HG03103 (cell line): ENCODE data around the gene ZNF780B.
"Not testable (repeated sequence)": the region's sequence is repeated elsewhere in the genome, so short reads cannot be mapped to it uniquely, and the experiment has no call there.

Experiments used
- ATAC-seq: cut with Tn5 transposase; IDR thresholded peaks from one replicate; pipeline ENCODE4 v1.9.1; 2021; ENCODE audit warnings: low read depth; ENCODE audit not compliant: unreplicated experiment

ZNF780B gene

DNA sequence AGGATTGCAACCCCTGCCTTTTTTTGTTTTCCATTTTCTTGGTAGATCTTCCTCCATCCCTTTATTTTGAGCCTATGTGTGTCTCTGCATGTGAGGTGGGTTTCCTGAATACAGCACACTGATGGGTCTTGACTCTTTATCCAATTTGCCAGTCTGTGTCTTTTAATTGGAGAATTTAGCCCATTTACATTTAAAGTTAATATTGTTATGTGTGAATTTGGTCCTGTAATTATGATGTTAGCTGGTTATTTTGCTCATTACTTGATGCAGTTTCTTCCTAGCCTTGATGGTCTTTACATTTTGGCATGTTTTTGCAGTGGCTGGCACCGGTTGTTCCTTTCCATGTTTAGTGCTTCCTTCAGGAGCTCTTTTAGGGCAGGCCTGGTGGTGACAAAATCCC lies 14.3 kb downstream of the ZNF780B start:
- ATAC-seq, result not testable (repeated sequence)

DNA sequence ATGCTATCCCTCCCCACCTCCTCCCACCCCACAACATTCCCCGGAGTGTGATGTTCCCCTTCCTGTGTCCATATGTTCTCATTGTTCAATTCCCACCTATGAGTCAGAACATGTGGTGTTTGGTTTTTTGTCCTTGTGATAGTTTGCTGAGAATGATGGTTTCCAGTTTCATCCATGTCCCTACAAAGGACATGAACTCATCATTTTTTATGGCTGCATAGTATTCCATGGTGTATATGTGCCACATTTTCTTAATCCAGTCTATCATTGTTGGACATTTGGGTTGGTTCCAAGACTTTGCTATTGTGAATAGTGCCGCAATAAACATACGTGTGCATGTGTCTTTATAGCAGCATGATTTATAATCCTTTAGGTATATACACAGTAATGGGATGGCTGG lies 18.0 kb downstream of the ZNF780B start:
- ATAC-seq, result not testable (repeated sequence)

DNA sequence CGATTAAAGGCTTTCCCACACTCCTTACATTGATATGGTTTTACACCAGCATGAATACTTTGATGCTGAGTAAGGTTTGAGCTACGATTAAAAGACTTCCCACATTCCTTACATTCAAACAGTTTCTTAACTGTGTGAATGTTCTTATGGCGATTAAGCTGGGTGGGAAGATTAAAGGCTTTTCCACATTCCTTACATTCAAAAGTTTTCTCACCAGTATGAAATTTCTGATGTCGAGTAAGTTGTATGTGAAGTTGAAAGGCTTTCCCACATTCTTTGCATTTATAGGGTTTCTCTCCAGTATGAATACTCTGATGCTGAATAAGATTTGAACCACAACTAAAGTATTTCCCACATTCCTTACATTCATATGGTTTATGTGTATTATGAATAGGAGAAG lies 20.0 kb downstream of the ZNF780B start:
- no peak for ATAC-seq

DNA sequence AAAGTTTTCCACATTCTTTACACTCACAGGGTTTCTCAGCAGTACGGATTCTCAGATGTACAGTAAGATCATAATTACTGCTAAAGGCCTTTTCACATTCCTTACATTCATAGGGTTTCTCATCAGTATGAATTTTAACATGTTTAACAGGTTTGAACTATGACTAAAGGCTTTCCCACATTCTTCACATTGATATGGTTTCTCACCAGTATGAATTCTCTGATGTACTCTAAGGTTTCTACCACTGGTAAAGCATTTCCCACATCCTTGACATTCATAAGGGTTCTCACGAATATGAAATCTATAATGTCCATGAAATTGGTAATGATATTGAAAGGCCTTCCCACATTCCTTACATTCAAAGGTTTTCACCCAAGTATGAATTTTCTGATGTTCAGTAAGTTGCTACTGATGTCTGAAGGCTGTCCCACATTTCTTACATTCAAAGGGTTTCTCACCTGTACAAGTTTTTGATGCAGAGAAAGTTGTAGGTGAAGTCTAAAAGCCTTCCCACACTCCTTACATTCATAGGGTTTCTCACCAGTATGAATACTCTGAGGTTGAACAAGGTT lies 22.0 kb downstream of the ZNF780B start:
- ATAC-seq, result no peak

DNA sequence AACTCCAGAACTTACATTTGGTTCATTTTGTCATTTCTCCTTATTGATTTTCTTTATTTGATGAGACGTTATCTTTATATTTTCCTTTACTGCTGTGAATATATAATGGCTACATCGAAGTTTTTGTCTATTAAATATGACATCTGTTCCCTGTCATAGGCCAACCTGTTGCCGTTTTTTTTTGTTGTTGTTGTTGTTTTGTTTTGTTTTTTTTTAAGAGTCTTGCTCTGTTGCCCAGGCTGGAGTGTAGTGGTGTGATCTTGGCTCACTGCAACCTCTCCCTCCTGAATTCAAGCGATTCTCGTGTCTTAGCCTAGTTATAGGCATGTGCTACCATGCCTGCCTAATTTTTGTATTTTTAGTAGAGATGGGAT lies 29.4 kb downstream of the ZNF780B start:
- ATAC-seq, result no peak

DNA sequence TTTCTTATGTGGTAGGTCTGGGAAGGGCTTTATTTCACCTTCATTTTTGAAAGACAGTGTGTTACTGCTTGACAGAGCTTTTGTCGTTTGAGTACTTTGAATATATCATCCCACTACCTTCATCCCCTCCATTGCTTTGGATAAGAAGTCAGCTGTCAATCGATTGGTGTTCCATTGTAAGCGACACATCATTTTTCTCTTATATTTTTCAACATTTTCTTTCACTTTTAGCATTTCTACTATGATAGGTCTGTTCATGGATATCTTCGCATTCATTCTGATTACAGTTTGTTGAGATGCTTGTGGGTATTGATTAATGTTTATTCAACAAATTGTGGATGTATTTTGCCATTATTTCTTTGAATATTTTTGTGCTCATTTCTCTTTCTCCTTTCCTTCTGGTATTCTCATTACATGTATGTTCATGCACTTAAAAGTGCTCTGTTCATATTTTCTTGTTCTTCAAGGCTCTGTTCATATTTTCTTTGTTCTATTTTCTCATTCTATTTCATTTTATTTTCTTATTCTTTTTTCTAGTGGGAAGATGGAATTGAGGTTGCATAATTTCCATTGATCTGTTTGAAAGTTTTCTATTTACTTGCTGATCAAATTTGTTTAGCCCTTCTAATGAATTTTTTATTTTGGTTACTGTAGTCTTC lies 30.0 kb downstream of the ZNF780B start:
- no peak for ATAC-seq

DNA sequence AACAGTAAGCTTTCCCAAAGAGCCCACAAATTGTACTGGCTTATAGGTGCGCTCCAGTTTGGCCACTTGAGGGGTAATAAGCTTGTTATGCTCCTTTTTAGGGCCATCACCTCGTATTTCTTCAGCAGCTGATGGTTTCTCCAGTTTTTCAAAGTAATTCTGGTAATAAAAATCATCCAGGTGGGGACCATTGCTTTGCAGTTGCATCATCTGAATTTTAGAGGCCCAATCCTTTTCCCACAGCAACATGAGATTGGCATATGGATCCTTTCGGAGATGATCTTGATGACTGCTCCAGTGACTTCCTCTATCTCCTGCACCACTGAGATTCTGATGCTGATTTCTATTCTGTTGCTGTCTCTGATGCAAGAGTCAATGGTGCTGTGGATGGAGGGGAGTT lies 32.1 kb downstream of the ZNF780B start:
- ATAC-seq, result no peak

DNA sequence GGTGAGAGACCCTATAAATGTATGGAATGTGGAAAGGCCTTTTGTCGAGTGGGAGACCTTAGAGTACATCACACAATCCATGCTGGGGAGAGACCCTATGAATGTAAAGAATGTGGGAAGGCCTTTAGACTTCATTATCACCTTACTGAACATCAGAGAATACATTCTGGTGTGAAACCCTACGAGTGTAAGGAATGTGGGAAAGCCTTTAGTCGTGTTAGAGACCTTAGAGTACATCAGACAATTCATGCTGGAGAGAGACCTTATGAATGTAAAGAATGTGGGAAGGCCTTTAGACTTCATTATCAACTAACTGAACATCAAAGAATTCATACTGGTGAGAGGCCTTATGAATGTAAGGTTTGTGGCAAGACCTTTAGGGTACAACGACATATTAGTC lies 42.0 kb downstream of the ZNF780B start:
- ATAC-seq, result no peak

DNA sequence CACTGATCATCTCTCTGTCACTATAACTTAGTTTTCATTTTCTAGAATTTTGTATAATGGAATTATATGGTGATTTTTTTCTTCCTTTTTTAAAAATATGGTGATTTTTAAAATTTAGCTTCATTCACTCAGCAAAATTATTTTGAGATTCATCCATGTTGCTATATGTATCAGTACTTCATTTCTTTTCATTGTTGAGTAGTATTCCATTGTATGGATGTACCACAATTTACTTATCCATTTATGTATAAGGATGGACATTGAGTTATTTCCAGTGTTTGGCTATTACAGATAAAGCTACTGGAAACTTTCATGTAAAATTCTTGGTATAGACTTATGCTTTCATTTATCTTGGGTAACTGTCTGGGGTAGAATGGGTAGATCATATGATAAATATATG lies 46.4 kb downstream of the ZNF780B start:
- no peak for ATAC-seq

DNA sequence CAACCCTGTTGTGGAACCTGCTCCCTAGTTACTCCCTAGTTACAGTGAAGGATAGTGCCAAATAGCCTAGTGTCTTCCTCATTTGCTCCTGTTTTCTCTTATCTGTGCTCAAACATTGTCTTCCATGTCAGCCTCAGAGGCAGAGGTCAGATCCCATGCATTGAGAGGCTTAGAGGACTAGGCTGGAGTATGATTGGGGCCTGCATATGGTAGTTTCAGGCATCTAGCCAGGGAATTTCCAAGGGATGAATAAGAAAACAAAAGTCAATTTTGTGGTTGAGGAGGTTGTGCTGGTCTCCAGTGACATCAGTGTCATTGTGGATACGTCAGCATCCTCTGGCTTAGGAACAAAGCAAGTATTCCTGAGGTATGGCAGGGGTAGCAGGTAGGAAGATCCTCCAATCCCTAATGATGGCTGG lies 49.7 kb downstream of the ZNF780B start:
- ATAC-seq, result no peak

DNA sequence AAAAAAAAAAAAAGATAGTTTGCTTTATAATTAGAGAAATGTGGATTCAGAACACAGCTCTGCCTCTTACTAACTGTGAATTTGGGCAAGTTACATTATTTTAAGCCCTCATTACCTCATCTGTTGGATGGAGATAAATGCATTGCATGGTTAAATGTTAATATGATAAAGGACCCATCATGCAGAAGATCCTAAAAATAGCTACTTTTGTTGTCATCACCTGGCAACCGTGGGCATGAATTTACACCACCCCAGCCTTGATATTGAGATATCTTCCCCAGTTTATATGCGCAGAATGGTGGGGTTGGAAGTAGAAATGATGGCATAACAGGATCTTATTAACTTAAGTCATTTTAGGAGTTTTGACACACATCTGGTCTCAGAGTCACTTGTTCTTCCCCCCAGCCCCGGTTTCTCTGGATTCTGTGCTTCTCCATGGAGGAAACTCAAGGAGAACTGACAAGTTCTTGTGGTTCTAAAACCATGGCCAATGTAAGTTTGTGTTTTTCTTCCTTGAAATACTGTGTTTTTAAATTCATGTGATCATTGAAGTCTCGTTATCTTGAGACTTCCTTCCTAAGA lies 50.2 kb downstream of the ZNF780B start:
- ATAC-seq, result no peak

DNA sequence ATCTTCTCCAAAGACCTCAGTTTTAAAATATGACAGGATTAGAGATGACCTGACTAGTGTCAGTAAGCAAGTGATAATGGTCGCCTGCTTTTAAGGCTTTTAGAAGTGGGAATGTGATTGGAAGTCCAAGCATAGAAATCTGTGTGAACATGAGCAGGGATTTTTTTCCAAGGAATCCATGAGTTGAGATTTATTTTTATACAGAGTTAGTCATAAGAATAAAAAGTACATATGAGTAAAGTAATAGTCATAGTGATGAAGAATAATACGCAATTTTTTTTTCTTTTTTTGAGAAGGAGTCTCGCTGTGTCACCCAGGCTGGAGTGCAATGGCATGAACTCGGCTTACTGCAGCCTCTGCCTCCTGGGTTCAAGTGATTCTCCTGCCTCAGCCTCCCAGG lies 57.5 kb downstream of the ZNF780B start:
- ATAC-seq, result no peak

DNA sequence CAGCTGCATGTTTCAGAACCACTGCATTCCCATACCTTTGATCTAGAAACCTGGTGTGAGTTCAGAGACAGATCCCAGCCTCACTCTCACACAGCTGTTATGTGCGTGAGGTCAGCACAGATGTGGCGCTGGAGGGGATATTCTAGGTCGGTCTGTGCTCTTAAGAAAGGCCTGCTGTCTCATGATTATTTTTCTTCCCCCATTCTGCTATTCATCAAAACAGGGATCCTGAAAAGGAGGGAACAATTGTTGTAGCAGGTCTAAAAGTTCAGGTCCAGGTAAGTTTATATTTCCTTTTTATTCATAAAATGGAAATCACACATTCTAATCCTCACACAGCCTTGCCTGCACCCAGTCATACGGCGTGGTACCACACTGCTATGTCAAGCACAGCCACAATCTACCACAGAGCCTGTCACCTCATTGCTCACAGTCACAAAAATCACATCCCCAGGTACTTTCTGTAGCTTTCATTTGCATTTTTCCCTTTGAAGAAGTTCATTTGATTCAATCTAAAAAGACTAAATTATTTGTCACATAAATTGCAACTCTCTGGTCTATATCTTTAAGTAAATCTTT lies 58.3 kb downstream of the ZNF780B start:
- no peak for ATAC-seq

DNA sequence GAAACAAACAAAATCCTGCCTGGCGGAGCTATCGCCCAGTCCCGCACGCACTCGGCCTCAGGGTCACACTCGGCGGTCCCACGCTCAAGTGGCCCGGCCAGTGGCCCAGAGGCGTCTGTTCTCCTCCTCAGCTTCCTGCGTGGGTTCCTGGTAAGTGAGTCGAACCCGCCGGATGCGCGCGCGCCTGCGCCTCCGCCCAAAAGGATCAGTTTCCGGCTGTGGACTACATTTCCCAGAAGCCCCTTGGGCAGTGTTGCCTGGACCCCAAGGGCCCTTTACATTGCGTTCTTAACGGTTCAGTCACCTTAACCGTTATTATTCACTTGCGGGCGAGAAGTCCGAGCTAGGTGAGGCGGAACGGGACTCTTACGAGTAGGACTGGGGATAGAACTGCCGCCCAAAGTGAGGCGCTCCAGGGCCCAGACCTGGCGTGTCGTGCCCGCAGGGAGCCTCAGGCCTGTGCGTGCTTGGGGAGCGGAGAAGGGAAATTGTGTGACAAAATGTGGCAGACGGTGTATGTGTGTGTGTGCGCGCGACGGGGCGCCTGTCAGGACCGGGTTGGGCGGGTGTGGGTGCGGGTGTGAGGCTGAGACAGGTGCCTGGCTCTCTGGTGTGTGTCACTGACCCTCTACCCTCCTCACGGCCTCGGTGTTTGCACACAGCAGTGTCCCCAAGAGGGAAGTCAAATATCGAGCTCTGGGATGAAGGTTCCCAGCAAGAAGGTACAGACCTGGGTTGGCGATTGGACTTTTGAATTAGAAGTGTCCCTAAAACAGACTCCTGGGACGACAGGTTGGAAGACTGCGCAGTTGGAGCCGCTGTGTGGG lies 59.0 kb downstream of the ZNF780B start, which contains the start of gene ZNF546:
Gene ZNF546, plus strand, starts transcription at position 250 of the 827 bp plus-strand sequence. CDS start 1,267 bp downstream, outside the sequence.
- ATAC-seq, result peak; percentile 76

DNA sequence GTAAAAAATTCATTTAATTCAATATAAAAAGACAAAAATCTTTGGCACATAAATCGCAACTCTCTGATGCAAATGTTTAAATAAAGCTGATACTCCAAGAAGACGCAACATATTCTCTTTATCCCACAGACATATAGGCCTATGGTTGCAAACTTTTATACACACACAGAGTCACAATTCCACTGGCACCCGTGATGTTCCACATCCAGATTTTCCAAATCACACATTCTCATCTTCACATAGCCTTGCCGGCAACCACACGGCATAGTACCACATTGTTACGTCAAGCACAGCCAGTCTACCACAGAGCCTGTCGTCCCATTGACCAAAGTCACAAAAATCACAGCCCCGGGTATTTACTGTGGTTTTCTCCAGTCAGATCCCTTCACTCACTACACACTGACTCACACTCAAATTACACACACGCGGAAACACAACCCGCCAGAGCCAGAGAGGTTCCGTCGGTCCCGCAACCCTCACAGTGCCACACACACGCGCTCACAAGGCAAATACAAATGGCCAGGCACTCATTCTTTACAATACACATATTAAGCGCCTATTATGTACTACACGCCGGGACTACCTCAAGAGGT lies 59.7 kb downstream of the ZNF780B start:
- ATAC-seq, result peak; percentile 24

DNA sequence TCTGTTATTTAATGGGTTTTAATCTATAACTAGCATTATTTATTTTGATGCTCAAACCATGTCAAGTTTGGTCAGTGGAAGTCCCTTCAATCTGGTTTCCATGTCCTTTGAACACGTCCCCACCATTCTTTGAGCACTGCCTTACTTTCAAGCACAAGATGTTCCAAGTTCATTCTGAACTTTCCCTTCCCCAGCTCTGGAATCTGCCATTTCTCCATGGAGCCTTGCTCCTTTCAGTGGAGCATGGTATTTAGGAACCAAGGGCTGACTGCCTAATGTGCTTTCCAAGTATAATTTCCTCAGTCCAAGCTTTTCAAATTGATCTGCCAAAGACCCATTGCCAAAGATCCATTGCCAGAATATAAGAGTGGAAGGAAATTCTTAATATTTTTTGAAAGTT lies 60.2 kb downstream of the ZNF780B start:
- ATAC-seq, result no peak

DNA sequence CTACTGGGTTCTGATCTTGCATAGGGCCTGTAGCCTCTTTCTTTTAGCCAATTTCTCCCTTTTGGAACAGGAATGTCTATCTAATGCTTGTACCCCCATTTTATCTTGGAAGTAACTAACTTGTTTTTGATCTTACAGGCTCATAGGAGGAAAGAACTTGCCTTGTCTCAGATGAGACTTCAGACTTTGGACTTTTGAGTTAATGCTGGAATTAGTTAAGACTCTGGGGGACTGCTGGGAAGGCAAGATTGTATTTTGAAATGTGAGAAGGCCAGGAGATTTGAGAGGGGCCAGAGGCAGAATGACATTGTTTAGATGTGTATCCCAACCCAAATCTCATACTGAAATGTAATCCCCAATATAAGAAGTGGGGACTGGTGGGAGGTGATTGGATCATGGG lies 61.7 kb downstream of the ZNF780B start:
- ATAC-seq, result no peak

DNA sequence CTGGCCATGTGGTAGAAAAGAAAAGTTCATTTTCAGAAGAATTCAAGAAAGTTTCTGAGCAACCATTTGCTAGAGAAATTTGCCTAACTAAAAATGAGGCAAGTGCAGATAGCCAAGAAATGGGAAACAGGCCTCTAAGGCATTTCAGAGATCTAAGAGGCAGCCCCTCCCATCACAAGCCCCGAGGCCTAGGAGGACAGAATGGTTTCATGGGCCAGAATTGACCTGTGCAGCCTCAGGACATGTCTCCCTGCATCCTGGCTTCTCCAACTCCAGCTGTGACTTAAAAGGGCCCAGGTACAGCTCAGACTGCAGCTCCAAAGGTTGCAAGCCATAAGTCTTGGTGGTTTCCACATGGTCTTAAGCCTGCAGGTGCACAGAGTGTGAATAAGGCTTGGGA lies 62.4 kb downstream of the ZNF780B start:
- ATAC-seq, result no peak

DNA sequence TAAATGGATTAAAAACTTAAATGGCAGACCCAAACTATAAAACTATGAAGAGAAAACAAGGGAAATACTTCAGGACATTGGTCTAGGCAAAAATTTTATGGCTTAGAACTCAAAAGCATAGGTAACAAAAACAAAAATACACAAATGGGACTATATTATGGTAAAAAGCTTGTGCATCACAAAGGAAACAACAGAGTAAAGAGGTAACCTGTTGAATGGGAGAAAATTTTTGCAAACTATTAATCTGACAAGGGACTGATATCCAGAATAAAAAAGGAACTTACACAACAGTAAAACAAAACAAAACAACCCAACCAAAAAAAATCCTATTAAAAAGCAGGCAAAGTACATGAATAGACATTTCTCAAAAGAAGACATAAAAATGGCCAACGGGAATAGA lies 68.4 kb downstream of the ZNF780B start:
- ATAC-seq, result no peak

DNA sequence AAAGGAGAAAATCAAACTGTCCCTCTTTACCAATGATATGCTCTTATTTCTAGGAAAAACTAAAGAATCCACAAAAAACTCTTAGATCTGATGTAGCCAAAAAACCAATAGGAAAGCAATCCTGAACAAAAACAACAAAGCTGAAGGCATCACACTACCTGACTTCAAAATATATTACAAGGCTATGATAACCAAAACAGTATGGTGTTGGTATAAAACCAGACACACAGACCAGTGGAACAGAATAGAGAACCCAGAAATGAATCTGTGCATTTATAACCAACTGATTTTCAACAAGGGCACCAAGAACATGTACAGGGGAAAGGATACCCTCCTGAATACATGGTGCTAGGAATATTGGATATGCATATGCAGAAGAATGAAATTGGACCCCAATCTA lies 68.9 kb downstream of the ZNF780B start:
- ATAC-seq, result no peak

DNA sequence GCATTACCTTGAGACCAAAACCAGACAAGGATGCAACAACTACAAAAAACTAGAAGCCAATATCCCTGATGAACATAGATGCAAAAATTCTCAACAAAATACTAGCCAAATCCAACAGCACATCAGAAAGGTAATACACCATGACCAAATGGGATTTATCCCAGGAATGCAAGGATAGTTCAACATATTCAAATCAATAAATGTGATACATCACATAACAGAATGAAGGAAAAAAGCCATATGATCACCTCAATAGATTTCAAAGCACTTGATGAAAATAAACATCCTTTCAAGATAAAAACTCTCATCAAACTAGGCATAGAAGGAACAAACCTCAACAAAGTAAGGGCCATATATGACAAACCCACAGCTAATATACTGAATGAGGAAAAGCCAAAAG lies 69.4 kb downstream of the ZNF780B start:
- ATAC-seq, result no peak
